GM19099 (cell line): ENCODE data around the gene DST.

Experiments
- POLR2A ChIP-seq: IDR thresholded peaks from 3 replicates; pipeline ENCODE4 v1.6.1; 2011; ENCODE audit warnings: low read depth; ENCODE audit not compliant: insufficient read length; ENCODE audit errors: extremely low read depth

Gene DST

DNA sequence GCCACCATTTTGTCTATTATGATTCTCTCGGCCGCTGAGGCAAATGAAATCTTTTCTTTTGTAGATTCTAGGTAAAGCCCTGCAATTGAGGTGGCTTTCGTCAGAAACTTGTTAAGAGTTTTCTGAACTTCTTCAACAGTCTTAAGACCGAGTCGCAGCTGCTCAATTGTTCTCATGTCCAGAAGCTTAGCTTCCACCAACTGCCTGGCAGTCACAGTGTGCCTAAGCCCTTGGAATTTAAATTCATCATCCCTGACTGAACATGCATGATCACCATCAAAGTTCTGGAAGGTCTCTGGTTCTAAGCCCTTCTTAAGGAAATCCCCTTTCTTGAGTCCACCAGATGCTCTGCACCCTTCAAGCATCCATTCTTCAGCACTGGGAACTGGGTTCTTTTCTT is 25.7 kb downstream of the DST start:
- no peak for TF ChIP-seq POLR2A

DNA sequence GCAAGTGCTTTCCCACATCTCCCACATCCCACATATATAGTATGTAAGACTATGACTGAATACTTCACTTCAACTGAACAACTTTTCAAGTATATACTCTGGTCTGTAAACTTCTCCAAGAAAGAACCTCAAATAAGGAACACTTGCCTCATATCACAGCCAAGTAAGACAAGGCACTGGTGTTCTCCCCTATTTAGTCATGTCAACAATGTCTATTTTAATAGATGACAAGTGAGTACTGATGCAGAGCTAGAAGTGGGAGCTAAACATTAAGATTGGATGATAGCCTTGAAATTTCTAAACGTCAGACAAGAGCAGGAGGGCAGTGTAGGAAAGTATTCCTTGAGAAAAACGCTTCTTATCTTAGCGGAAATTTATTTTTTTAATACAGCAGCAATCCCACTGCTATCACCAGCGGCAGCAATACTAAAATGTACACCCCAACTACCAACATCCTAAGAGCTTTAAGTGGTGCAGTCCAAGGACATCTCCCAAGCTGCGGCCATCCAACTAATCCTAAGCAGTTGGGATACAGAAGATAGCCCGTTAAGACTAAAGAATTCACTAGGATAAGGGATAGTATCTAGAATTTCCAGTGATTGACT is 29.3 kb downstream of the DST start:
- no peak for TF ChIP-seq POLR2A

- no peak for TF ChIP-seq POLR2A
Observed at GRCh38 chr6:56608332-56608731, 34.4 kb downstream of the DST start.

- TF ChIP-seq POLR2A: no peak
Observed at GRCh38 chr6:56607111-56607752, 35.5 kb downstream of the DST start.

DNA sequence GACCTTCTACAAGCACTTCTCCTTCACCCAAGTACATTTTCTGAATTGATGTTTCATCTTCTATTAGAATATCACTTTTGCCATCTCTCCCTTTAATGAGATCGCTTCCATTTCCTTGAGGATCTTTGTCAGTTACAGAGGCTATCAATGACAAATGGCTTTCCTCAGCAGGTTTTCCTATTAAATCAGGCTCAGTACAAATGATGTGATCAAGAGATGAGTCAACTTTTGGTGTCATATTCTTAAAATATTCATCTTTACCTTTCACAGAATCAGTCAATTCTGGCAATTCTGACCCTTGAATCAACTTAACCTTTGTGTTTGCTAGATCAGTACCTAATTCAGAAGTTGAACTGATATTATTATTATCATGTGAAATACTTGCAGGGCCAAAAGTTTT is 37.3 kb downstream of the DST start:
- TF ChIP-seq POLR2A: no peak

GRCh38 chr6:56604186-56604585 is 38.5 kb downstream of the DST start:
- no peak for TF ChIP-seq POLR2A

- TF ChIP-seq POLR2A: no peak
Observed at GRCh38 chr6:56601390-56601789, 41.3 kb downstream of the DST start.

- no peak for TF ChIP-seq POLR2A
Observed at GRCh38 chr6:56595490-56596122, 47.1 kb downstream of the DST start.

GRCh38 chr6:56594699-56595098 is 48.0 kb downstream of the DST start:
- no peak for TF ChIP-seq POLR2A

GRCh38 chr6:56593801-56594318 is 48.8 kb downstream of the DST start:
- TF ChIP-seq POLR2A: no peak

DNA sequence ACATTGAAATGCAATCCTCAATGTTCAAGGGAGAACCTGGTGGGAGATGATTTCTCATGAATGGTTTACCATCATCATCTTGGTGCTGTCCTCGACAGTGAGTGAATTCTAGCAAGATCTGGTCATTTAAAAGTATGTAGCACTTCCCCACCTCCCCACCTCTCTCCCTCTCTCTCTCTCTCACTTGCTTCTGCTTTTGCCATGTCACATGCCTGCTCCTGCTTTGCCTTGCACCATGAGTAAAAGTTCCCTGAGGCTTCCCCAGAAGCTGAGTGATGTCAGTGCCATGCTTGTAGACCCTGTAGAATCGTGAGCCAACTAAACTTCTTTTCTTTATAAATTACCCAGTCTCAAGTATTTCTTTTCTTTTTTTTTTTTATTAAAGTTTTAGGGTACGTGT is 60.5 kb downstream of the DST start:
- no peak for TF ChIP-seq POLR2A

- TF ChIP-seq POLR2A: no peak
Observed at GRCh38 chr6:56581296-56581925, 61.3 kb downstream of the DST start.

GRCh38 chr6:56580271-56580670 is 62.4 kb downstream of the DST start:
- no peak for TF ChIP-seq POLR2A

GRCh38 chr6:56579155-56579851 is 63.4 kb downstream of the DST start:
- no peak for TF ChIP-seq POLR2A

GRCh38 chr6:56575736-56576135 is 67.0 kb downstream of the DST start:
- TF ChIP-seq POLR2A: no peak

GRCh38 chr6:56574292-56574691 is 68.4 kb downstream of the DST start:
- no peak for TF ChIP-seq POLR2A

GRCh38 chr6:56573624-56574023 is 69.1 kb downstream of the DST start:
- no peak for TF ChIP-seq POLR2A
